Mesodermal cell (in vitro differentiated cells): ENCODE data around the gene MAP1B.

Experiments used
- H3K27ac ChIP-seq: 2 replicates; pipeline ENCODE4 v1.7.0; 2013; ENCODE audit warnings: mild to moderate bottlenecking, low read depth, low read length, moderate library complexity; ENCODE audit not compliant: severe bottlenecking
- H3K36me3 ChIP-seq: 2 replicates; pipeline ENCODE4 v1.7.1; 2013; ENCODE audit warnings: mild to moderate bottlenecking, low read length, moderate library complexity; ENCODE audit not compliant: control insufficient read depth, insufficient read depth
- H3K4me1 ChIP-seq: one replicate; pipeline ENCODE4 v1.7.1; 2013; ENCODE audit warnings: mild to moderate bottlenecking, low read length; ENCODE audit not compliant: insufficient read depth, control insufficient read depth, poor library complexity, severe bottlenecking
- H3K4me3 ChIP-seq: 2 replicates; pipeline ENCODE4 v1.7.0; 2013; ENCODE audit warnings: low read length, control low read depth, mild to moderate bottlenecking; ENCODE audit not compliant: insufficient read depth, poor library complexity, severe bottlenecking; ENCODE audit errors: extremely low read depth
- H3K9me3 ChIP-seq: 2 replicates; pipeline ENCODE4 v1.7.1; 2013; ENCODE audit warnings: mild to moderate bottlenecking, low read length, moderate library complexity; ENCODE audit not compliant: control insufficient read depth
- WGBS, 2 experiments: methylation state at CpG; one replicate each; pipeline ENCODE4 v1.1.5; 2013; ENCODE audit warnings: missing lambda C conversion rate in 2 of 2; ENCODE audit not compliant: insufficient coverage in 2 of 2; 5-methylcytosine and 5-hydroxymethylcytosine counted together

Gene MAP1B

GRCh38 chr5:72208324-72208926 is 101.2 kb downstream of the MAP1B start:
- Histone ChIP-seq H3K36me3 (peaks cover 54% of the 10 kb centered on the region), H3K4me1 (peaks cover 6% of the 10 kb centered on the region), H3K27ac (no peak overlapping the region), H3K4me3 (no peak overlapping the region), H3K9me3 (no peaks in the 10 kb centered on the region)
- 100% methylated on average over 1 to 2 of the region's 3 CpGs for WGBS, 2 experiments

GRCh38 chr5:72209147-72210115 is 102.2 kb downstream of the MAP1B start:
- peaks cover 6% of the 10 kb centered on the region for H3K4me1 ChIP-seq
- H3K4me3 ChIP-seq = no peak overlapping the region
- no peaks in the 10 kb centered on the region for H3K9me3 ChIP-seq
- WGBS, 2 experiments = 77 to 87% methylated on average over 6 of the region's 10 CpGs
- no peak overlapping the region for H3K27ac ChIP-seq
- peaks cover 44% of the 10 kb centered on the region for H3K36me3 ChIP-seq

- WGBS, 2 experiments = 94 to 100% methylated on average over 3 to 6 of the region's 6 CpGs
- H3K36me3 ChIP-seq = peaks cover 28% of the 10 kb centered on the region
- H3K4me1 ChIP-seq = peaks cover 6% of the 10 kb centered on the region
- no peaks in the 10 kb centered on the region for H3K9me3 ChIP-seq
- no peak overlapping the region for H3K27ac ChIP-seq
- no peak overlapping the region for H3K4me3 ChIP-seq
Observed at GRCh38 chr5:72210888-72211678, 103.8 kb downstream of the MAP1B start.

- peaks cover 6% of the 10 kb centered on the region for H3K4me1 ChIP-seq
- WGBS, 2 experiments = 90 to 91% methylated on average over 2 of the region's 2 CpGs
- no peak overlapping the region for H3K27ac ChIP-seq
- H3K36me3 ChIP-seq = peaks cover 23% of the 10 kb centered on the region
- H3K4me3 ChIP-seq = no peak overlapping the region
- no peaks in the 10 kb centered on the region for H3K9me3 ChIP-seq
Observed at GRCh38 chr5:72212171-72212570, 104.9 kb downstream of the MAP1B start.

- H3K9me3 ChIP-seq = no peaks in the 10 kb centered on the region
- H3K36me3 ChIP-seq = peaks cover 27% of the 10 kb centered on the region
- no peak overlapping the region for H3K4me3 ChIP-seq
- 91 to 94% methylated on average over 3 to 4 of the region's 4 CpGs for WGBS, 2 experiments
- no peak overlapping the region for H3K27ac ChIP-seq
- peaks cover 6% of the 10 kb centered on the region for H3K4me1 ChIP-seq
Observed at GRCh38 chr5:72213482-72213881, 106.2 kb downstream of the MAP1B start.

- no peak overlapping the region for H3K4me3 ChIP-seq
- peaks cover 26% of the 10 kb centered on the region for H3K36me3 ChIP-seq
- 78 to 84% methylated on average over 3 to 4 of the region's 4 CpGs for WGBS, 2 experiments
- H3K9me3 ChIP-seq = no peaks in the 10 kb centered on the region
- peaks cover 6% of the 10 kb centered on the region for H3K4me1 ChIP-seq
- H3K27ac ChIP-seq = no peak overlapping the region
Observed at GRCh38 chr5:72214168-72214567, 106.9 kb downstream of the MAP1B start.

GRCh38 chr5:72216756-72217155 is 109.5 kb downstream of the MAP1B start:
- Histone ChIP-seq H3K4me1 (no peaks in the 10 kb centered on the region), H3K9me3 (no peaks in the 10 kb centered on the region), H3K4me3 (no peak overlapping the region), H3K36me3 (peaks cover 44% of the 10 kb centered on the region), H3K27ac (no peak overlapping the region)
- WGBS, 2 experiments = no CpG with 5 or more reads among the region's 3 CpGs

GRCh38 chr5:72221099-72221498 is 113.8 kb downstream of the MAP1B start:
- Histone ChIP-seq H3K4me1 (no peaks in the 10 kb centered on the region), H3K4me3 (no peak overlapping the region), H3K36me3 (peaks cover 88% of the 10 kb centered on the region), H3K9me3 (no peaks in the 10 kb centered on the region), H3K27ac (no peak overlapping the region)
- 100% methylated on average over 1 of the region's 1 CpG for WGBS, 2 experiments

- Histone ChIP-seq H3K27ac (no peak overlapping the region), H3K36me3 (peaks cover 89% of the 10 kb centered on the region), H3K4me3 (no peak overlapping the region), H3K4me1 (no peaks in the 10 kb centered on the region), H3K9me3 (no peaks in the 10 kb centered on the region)
- 76 to 88% methylated on average over 4 of the region's 4 CpGs for WGBS, 2 experiments
Observed at GRCh38 chr5:72221541-72221940, 114.3 kb downstream of the MAP1B start.

- no peaks in the 10 kb centered on the region for H3K9me3 ChIP-seq
- H3K4me3 ChIP-seq = no peak overlapping the region
- no CpG with 5 or more reads among the region's 1 CpG for WGBS, 2 experiments
- no peaks in the 10 kb centered on the region for H3K4me1 ChIP-seq
- peaks cover 92% of the 10 kb centered on the region for H3K36me3 ChIP-seq
- H3K27ac ChIP-seq = no peak overlapping the region
Observed at GRCh38 chr5:72222521-72222920, 115.2 kb downstream of the MAP1B start.
